Gastrocnemius medialis (tissue), 4 donors: ENCODE data around the gene BICD1. TPM values are rescaled to one million over a fixed set of nuclear protein-coding genes. Genes with fewer than 3 reads are reported as not detected.

Experiments
- ATAC-seq, 2 donors: fragments of 150-250 bp; one replicate each; pipeline ENCODE4 v1.9.1; 2016
- DNase-seq, 2 donors: peaks; one replicate each; pipeline ENCODE4 v3.0.0-alpha.2; 2019
- H3K27ac ChIP-seq, 4 donors: fragments of 200-600 bp; sonication (generic); 1 replicate in 1 of 4; 2 replicates in 3 of 4; pipeline ENCODE4 v1.5.1; 2016 to 2018; ENCODE audit warnings: mild to moderate bottlenecking in 2 of 4, moderate library complexity in 1 of 4
- H3K27me3 ChIP-seq, 3 donors: fragments of 200-600 bp; sonication (generic) in 2 of 3; 1 replicate in 1 of 3; 2 replicates in 2 of 3; pipeline versions ENCODE4 v1.5.1 to v1.6.0; 2016 to 2019; ENCODE audit warnings: mild to moderate bottlenecking in 1 of 3, moderate library complexity in 1 of 3
- H3K36me3 ChIP-seq, 2 donors: fragments of 200-600 bp; sonication (generic) in 1 of 2; one replicate each; pipeline ENCODE4 v1.5.1; 2017 to 2018
- H3K4me1 ChIP-seq, 2 donors: fragments of 200-600 bp; sonication (generic) in 1 of 2; one replicate each; pipeline ENCODE4 v1.5.1; 2016 to 2017; ENCODE audit warnings: mild to moderate bottlenecking in 2 of 2
- H3K4me3 ChIP-seq, 4 donors: fragments of 200-600 bp; sonication (generic) in 3 of 4; 1 replicate in 1 of 4; 2 replicates in 3 of 4; pipeline ENCODE4 v1.5.1; 2016 to 2019; ENCODE audit warnings: mild to moderate bottlenecking in 2 of 4
- H3K9me3 ChIP-seq, 3 donors: fragments of 200-600 bp; sonication (generic) in 2 of 3; 1 replicate in 1 of 3; 2 replicates in 2 of 3; pipeline ENCODE4 v1.5.1; 2016 to 2019
- CTCF ChIP-seq, 5 experiments: fragments of 450-650 bp in 3 of 5; fragments of 200-600 bp in 2 of 5; sonication (generic) in 2 of 5; IDR thresholded peaks in 4 of 5; conservative IDR thresholded peaks in 1 of 5; 1 replicate in 4 of 5; 2 replicates in 1 of 5; pipeline ENCODE4 v1.5.1; 2016 to 2019; ENCODE audit warnings: antibody characterized with exemption in 5 of 5, mild to moderate bottlenecking in 3 of 5, moderate library complexity in 3 of 5
- POLR2A ChIP-seq, 2 donors: fragments of 450-650 bp; IDR thresholded peaks; one replicate each; pipeline ENCODE4 v1.6.1; 2017; ENCODE audit warnings: antibody characterized with exemption in 2 of 2, mild to moderate bottlenecking in 2 of 2, moderate library complexity in 2 of 2
- in situ Hi-C, 4 donors: fragments of 200-750 bp; cut with MboI; loops; one replicate each; pipeline versions ENCODE4 v1.15.0 to v1.8.0; 2017; ENCODE audit warnings: low sequenced_read_pairs in 4 of 4
- intact Hi-C: fragments of 100-400 bp; cut with DNase I; formaldehyde crosslinking; loops from one replicate; pipeline ENCODE4 v1.15.1; 2023; ENCODE audit warnings: low total_unique reads
- total RNA-seq, 4 donors: library from RNA; depleted of rRNA; stranded (reverse); fragments of >200 nt; gene quantifications; one replicate each; pipeline versions ENCODE4 v1.1.0 to v1.2.3, GENCODE V29; 2016

BICD1 gene
- total RNA-seq, 4 donors from 2014 or later = 1.4 to 2.3 (median 2.0) TPM

- in situ Hi-C loops = loop anchor here in 1 of 4 donors (10.0 kb wide), 1 partner anchor 236 kb away; no protein-coding TSS in a partner anchor
- ATAC-seq = no peak
Observed at GRCh38 chr12:32290411-32290810, 183.8 kb downstream of the BICD1 start.

GRCh38 chr12:32292151-32292550 is 185.5 kb downstream of the BICD1 start:
- Histone ChIP-seq H3K27ac (no peak overlapping the region), H3K4me3 (no peak overlapping the region), H3K27me3 (no peaks in the 10 kb centered on the region), H3K36me3 (no peaks in the 10 kb centered on the region), H3K9me3 (no peaks in the 10 kb centered on the region), H3K4me1 (no peaks in the 10 kb centered on the region)
- intact Hi-C loops = no loop called here
- no peak for DNase-seq
- ATAC-seq = no peak
- no peak for TF ChIP-seq POLR2A (IDR thresholded peaks at IDR 0.05)
- no peak for TF ChIP-seq CTCF (IDR thresholded peaks at IDR 0.05 in 4 of 5, conservative IDR thresholded peaks at IDR 0.05 in 1 of 5)
- in situ Hi-C loops = loop anchor here in 1 of 4 donors (10.0 kb wide), 1 partner anchor 237 kb away; no protein-coding TSS in a partner anchor

More at GRCh38 chr12:32290411-32290810, 183.8 kb downstream of the BICD1 start:
- no peak overlapping the region for H3K4me3 ChIP-seq
- TF ChIP-seq POLR2A (IDR thresholded peaks at IDR 0.05) (no peak), CTCF (IDR thresholded peaks at IDR 0.05 in 4 of 5, conservative IDR thresholded peaks at IDR 0.05 in 1 of 5) (no peak)
- H3K36me3 ChIP-seq = no peaks in the 10 kb centered on the region
- DNase-seq = no peak
- intact Hi-C loops = no loop called here
- H3K27me3 ChIP-seq = no peaks in the 10 kb centered on the region
- no peaks in the 10 kb centered on the region for H3K4me1 ChIP-seq
- H3K9me3 ChIP-seq = no peaks in the 10 kb centered on the region
- no peak overlapping the region for H3K27ac ChIP-seq

GRCh38 chr12:32293808-32294419 is 187.3 kb downstream of the BICD1 start:
- intact Hi-C loops = no loop called here
- ATAC-seq (no peak), DNase-seq (no peak)
- Histone ChIP-seq H3K4me1 (no peaks in the 10 kb centered on the region), H3K36me3 (no peaks in the 10 kb centered on the region), H3K4me3 (no peak overlapping the region), H3K27me3 (no peaks in the 10 kb centered on the region), H3K9me3 (no peaks in the 10 kb centered on the region), H3K27ac (no peak overlapping the region)
- in situ Hi-C loops = loop anchor here in 1 of 4 donors (10.0 kb wide), 1 partner anchor 239 kb away; no protein-coding TSS in a partner anchor
- TF ChIP-seq CTCF (IDR thresholded peaks at IDR 0.05 in 4 of 5, conservative IDR thresholded peaks at IDR 0.05 in 1 of 5) = peak in 1 of 5 experiments; percentile 15
- TF ChIP-seq POLR2A (IDR thresholded peaks at IDR 0.05) = no peak

- Histone ChIP-seq H3K27ac (no peak overlapping the region), H3K9me3 (no peaks in the 10 kb centered on the region), H3K36me3 (no peaks in the 10 kb centered on the region), H3K27me3 (no peaks in the 10 kb centered on the region), H3K4me3 (no peak overlapping the region), H3K4me1 (peaks cover 0 to 3% of the 10 kb centered on the region in 2 donors)
- DNase-seq = no peak
- intact Hi-C loops = no loop called here
- in situ Hi-C loops = loop anchor here in 1 of 4 donors (10.0 kb wide), 1 partner anchor 242 kb away; no protein-coding TSS in a partner anchor
- no peak for TF ChIP-seq CTCF (IDR thresholded peaks at IDR 0.05 in 4 of 5, conservative IDR thresholded peaks at IDR 0.05 in 1 of 5)
- TF ChIP-seq POLR2A (IDR thresholded peaks at IDR 0.05) = no peak
- ATAC-seq = no peak
Observed at GRCh38 chr12:32296567-32296966, 189.9 kb downstream of the BICD1 start.
